Activated CD4-positive, alpha-beta memory T cell treated with anti-CD3 and anti-CD28 coated beads for 36 hours (primary cell): Measurements from ENCODE around the gene MAPRE2. TPM values are rescaled to one million over a fixed set of nuclear protein-coding genes. Genes with fewer than 3 reads are reported as not detected.

Experiments
- CTCF ChIA-PET: fragments of 350-600 bp; sonication (Branson Sonifier 250); formaldehyde crosslinking; loops from one replicate; lab custom pipeline; 2021; ENCODE audit warnings: antibody characterized with exemption, inconsistent platforms; lab: Charles Lee
- POLR2A ChIA-PET: fragments of 350-600 bp; sonication (Branson Sonifier 250); formaldehyde crosslinking; loops from one replicate; lab custom pipeline; 2021; ENCODE audit warnings: antibody characterized with exemption; lab: Charles Lee
- DNase-seq: peaks from one replicate; pipeline ENCODE4 v3.0.0-alpha.2; 2020
- H3K27ac Mint-ChIP-seq: one replicate; pipeline ENCODE4 v1.8.0; 2021; ENCODE audit warnings: mixed read lengths
- H3K27me3 Mint-ChIP-seq: one replicate; pipeline ENCODE4 v1.8.0; 2021; ENCODE audit warnings: mixed read lengths
- H3K36me3 Mint-ChIP-seq: one replicate; pipeline ENCODE4 v1.8.0; 2021; ENCODE audit warnings: mixed read lengths
- H3K4me1 Mint-ChIP-seq: one replicate; pipeline ENCODE4 v1.8.0; 2021; ENCODE audit warnings: low read depth, mixed read lengths
- H3K4me3 Mint-ChIP-seq: one replicate; pipeline ENCODE4 v1.8.0; 2021; ENCODE audit warnings: mild to moderate bottlenecking, mixed read lengths
- H3K9me3 Mint-ChIP-seq: one replicate; pipeline ENCODE4 v1.8.0; 2021; ENCODE audit warnings: mixed read lengths
- intact Hi-C: fragments of 100-400 bp; cut with micrococcal nuclease; formaldehyde crosslinking; loops from one replicate; pipeline ENCODE4 v1.15.1; 2023
- total RNA-seq, 2 experiments: library from RNA; stranded (reverse); gene quantifications; one replicate each; pipeline ENCODE4 v1.2.3, GENCODE V29; 2021

Gene MAPRE2
- total RNA-seq, 2 experiments from 2014 or later: 46.4 to 46.5 TPM

- H3K9me3 Mint-ChIP-seq: no peaks in the 10 kb centered on the region
- no peak overlapping the region for H3K4me3 Mint-ChIP-seq
- POLR2A ChIA-PET: no interaction called here
- intact Hi-C loops: no loop called here
- H3K27ac Mint-ChIP-seq: no peak overlapping the region
- CTCF ChIA-PET: no interaction called here
- DNase-seq: no peak
- H3K4me1 Mint-ChIP-seq: peaks cover 33% of the 10 kb centered on the region
- peaks cover 3% of the 10 kb centered on the region for H3K36me3 Mint-ChIP-seq
- H3K27me3 Mint-ChIP-seq: no peaks in the 10 kb centered on the region
These were observed 22.9 kb downstream of the MAPRE2 start for GRCh38 chr18:35063875-35064690.

GRCh38 chr18:35067454-35067853 is 26.2 kb downstream of the MAPRE2 start:
- no peaks in the 10 kb centered on the region for H3K9me3 Mint-ChIP-seq
- ChIA-PET POLR2A (no interaction called here), CTCF (no interaction called here)
- DNase-seq: no peak
- intact Hi-C loops: no loop called here
- no peaks in the 10 kb centered on the region for H3K27me3 Mint-ChIP-seq
- peaks cover 26% of the 10 kb centered on the region for H3K4me1 Mint-ChIP-seq
- H3K36me3 Mint-ChIP-seq: peaks cover 12% of the 10 kb centered on the region
- no peak overlapping the region for H3K4me3 Mint-ChIP-seq
- no peak overlapping the region for H3K27ac Mint-ChIP-seq

DNA sequence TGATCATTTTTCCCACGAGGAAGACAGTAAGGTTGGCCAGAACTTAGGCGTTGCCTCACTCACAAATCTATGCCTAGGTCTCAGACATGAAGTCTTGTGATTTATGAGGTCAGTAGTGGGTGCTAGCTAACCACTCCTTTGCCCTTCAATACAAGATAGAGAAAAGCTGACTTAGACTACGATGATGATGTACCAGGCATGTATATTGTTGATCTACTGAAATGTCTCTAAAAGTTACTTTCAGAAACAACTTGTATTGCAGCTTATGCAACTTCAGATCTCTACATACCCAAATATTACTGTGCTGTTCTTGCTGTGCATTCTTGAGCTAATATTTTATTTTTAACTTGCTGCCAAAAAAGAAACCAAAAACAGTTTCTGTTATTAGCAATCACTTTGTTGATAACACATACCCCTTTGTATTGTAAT is 30.6 kb downstream of the MAPRE2 start:
- H3K4me3 Mint-ChIP-seq: no peak overlapping the region
- H3K9me3 Mint-ChIP-seq: no peaks in the 10 kb centered on the region
- no peak for DNase-seq
- intact Hi-C loops: no loop called here
- H3K4me1 Mint-ChIP-seq: peaks cover 37% of the 10 kb centered on the region
- H3K27me3 Mint-ChIP-seq: no peaks in the 10 kb centered on the region
- POLR2A ChIA-PET: no interaction called here
- CTCF ChIA-PET: no interaction called here
- peaks cover 19% of the 10 kb centered on the region for H3K36me3 Mint-ChIP-seq
- H3K27ac Mint-ChIP-seq: no peak overlapping the region

DNA sequence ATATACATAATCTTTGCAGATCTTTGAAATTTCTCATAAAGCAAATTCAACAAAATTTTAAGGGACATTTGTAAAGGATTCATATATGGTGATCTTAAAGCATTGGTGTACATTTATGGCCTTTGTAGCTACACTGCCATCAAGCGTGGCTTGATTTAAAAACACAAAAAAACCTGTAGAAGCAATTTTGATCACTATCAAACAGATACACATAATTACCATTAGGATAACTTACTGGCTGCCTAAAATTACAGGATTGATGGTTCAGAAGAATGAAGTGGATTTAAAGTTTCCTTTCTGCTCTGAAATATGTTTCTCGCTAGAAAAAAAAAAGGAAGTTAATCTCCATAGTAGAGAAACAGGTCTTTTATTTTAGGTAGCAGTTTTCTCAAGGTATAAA is 31.4 kb downstream of the MAPRE2 start:
- DNase-seq: no peak
- Mint-ChIP-seq H3K4me1 (peaks cover 40% of the 10 kb centered on the region), H3K9me3 (no peaks in the 10 kb centered on the region), H3K27ac (no peak overlapping the region), H3K36me3 (peaks cover 19% of the 10 kb centered on the region), H3K4me3 (no peak overlapping the region), H3K27me3 (no peaks in the 10 kb centered on the region)
- ChIA-PET CTCF (no interaction called here), POLR2A (no interaction called here)
- intact Hi-C loops: no loop called here

- no peak overlapping the region for H3K27ac Mint-ChIP-seq
- H3K4me3 Mint-ChIP-seq: no peak overlapping the region
- H3K36me3 Mint-ChIP-seq: peaks cover 19% of the 10 kb centered on the region
- H3K4me1 Mint-ChIP-seq: peaks cover 42% of the 10 kb centered on the region
- intact Hi-C loops: no loop called here
- no peak for DNase-seq
- ChIA-PET POLR2A (interaction anchor here (0.8 kb wide), 1 partner anchor 23 kb away, joined by 4 read pairs; no protein-coding TSS in a partner anchor), CTCF (no interaction called here)
- H3K9me3 Mint-ChIP-seq: no peaks in the 10 kb centered on the region
- H3K27me3 Mint-ChIP-seq: no peaks in the 10 kb centered on the region
These were observed 32.2 kb downstream of the MAPRE2 start for GRCh38 chr18:35073186-35074105.

- ChIA-PET CTCF (no interaction called here), POLR2A (interaction anchor here (0.8 kb wide), 1 partner anchor 42 kb away, joined by 3 read pairs; no protein-coding TSS in a partner anchor)
- no peaks in the 10 kb centered on the region for H3K27me3 Mint-ChIP-seq
- H3K9me3 Mint-ChIP-seq: no peaks in the 10 kb centered on the region
- intact Hi-C loops: no loop called here
- H3K4me3 Mint-ChIP-seq: no peak overlapping the region
- peaks cover 42% of the 10 kb centered on the region for H3K4me1 Mint-ChIP-seq
- H3K36me3 Mint-ChIP-seq: peaks cover 22% of the 10 kb centered on the region
- no peak overlapping the region for H3K27ac Mint-ChIP-seq
- DNase-seq: no peak
These were observed 33.4 kb downstream of the MAPRE2 start for GRCh38 chr18:35074581-35074980.

GRCh38 chr18:35075132-35075531 is 33.9 kb downstream of the MAPRE2 start:
- H3K4me3 Mint-ChIP-seq: no peak overlapping the region
- DNase-seq: no peak
- H3K9me3 Mint-ChIP-seq: no peaks in the 10 kb centered on the region
- intact Hi-C loops: no loop called here
- H3K36me3 Mint-ChIP-seq: peaks cover 22% of the 10 kb centered on the region
- H3K4me1 Mint-ChIP-seq: peaks cover 42% of the 10 kb centered on the region
- H3K27me3 Mint-ChIP-seq: no peaks in the 10 kb centered on the region
- H3K27ac Mint-ChIP-seq: no peak overlapping the region
- ChIA-PET CTCF (no interaction called here), POLR2A (interaction anchor here (0.8 kb wide), 1 partner anchor 43 kb away, joined by 3 read pairs; no protein-coding TSS in a partner anchor)

DNA sequence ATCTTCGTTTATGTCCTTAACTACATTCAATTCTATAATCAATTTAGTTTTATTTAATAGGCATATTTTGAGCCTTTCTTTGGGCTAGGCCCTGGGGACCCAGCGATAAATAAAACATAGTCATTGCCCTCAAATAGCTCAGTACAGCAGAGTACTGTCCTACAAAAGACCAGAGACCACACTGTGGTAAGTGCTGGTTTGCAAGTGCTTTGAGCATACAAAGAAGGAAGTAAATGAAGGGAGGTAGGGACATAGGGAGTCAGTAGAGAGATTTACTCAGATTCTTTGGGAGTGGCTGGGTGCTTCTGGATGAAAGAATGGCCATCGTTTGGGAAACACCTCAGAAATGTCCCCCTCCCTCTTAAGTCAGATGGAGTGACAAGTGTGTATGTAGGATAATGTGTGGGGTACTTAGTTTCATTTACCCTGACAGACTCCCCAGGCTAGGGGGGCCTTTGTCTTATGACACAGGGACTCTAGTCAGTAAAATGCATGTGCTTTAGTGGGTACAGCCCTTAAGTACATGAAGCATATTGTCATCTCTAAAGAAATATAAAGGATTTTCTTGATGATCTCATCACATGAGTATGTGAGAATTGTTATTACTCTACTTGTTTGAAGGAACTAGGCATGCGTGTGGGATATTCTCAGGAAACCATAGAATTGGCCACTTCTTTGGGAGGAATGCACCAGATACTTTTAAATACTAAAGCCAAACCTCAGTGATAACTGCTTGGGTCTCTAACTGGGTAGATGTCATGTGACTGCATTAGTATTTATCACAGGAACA is 35.1 kb downstream of the MAPRE2 start:
- Mint-ChIP-seq H3K4me3 (no peak overlapping the region), H3K27ac (no peak overlapping the region)

DNA sequence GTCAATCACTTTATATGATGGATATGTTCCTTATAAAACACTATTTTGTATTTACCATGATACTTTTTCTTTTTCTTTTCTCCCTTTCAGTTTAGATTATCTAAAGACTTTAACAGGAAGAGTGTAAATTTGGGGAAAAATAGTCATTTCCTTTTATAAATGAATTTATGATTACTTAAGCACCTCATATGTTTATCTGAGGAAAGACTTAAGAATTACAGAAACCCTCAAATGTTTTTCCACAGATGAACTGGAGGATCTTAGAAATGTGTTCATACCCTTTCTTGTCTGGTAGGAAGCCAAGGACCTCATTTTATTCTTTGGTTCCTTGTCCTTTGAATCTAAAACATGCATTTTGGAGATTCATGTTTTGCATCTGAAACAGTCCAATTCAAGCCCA is 36.7 kb downstream of the MAPRE2 start:
- Mint-ChIP-seq H3K27ac (no peak overlapping the region), H3K36me3 (peaks cover 14% of the 10 kb centered on the region), H3K4me1 (peaks cover 33% of the 10 kb centered on the region), H3K27me3 (no peaks in the 10 kb centered on the region), H3K9me3 (no peaks in the 10 kb centered on the region), H3K4me3 (no peak overlapping the region)
- no peak for DNase-seq
- CTCF ChIA-PET: no interaction called here
- POLR2A ChIA-PET: no interaction called here
- intact Hi-C loops: no loop called here

More for the DNA sequence above, 35.1 kb downstream of the MAPRE2 start:
- POLR2A ChIA-PET: no interaction called here
- Mint-ChIP-seq H3K4me1 (peaks cover 42% of the 10 kb centered on the region), H3K9me3 (no peaks in the 10 kb centered on the region), H3K27me3 (no peaks in the 10 kb centered on the region), H3K36me3 (peaks cover 19% of the 10 kb centered on the region)
- CTCF ChIA-PET: no interaction called here
- DNase-seq: no peak
- intact Hi-C loops: no loop called here

DNA sequence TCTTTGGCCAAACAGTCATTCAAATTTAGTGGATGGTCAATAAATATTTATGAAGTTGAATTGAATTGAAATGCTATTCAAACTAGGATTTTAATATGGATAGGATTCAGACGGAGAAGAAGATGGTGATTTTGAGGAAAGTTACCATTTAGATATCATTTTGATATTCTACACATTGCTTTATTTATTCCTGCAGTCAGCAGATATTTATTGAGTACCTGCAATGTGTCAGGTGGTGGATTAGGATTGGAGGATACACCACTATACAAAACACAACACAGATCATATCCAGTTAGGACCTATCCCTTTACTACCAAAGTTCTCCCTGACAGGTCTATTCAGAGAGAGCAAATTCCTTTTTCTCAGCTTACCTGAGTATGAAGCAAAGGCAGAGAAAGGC is 38.8 kb downstream of the MAPRE2 start:
- H3K36me3 Mint-ChIP-seq: peaks cover 13% of the 10 kb centered on the region
- ChIA-PET CTCF (no interaction called here), POLR2A (no interaction called here)
- no peak overlapping the region for H3K27ac Mint-ChIP-seq
- H3K4me3 Mint-ChIP-seq: no peak overlapping the region
- no peaks in the 10 kb centered on the region for H3K27me3 Mint-ChIP-seq
- H3K9me3 Mint-ChIP-seq: no peaks in the 10 kb centered on the region
- peaks cover 24% of the 10 kb centered on the region for H3K4me1 Mint-ChIP-seq
- no peak for DNase-seq
- intact Hi-C loops: no loop called here

DNA sequence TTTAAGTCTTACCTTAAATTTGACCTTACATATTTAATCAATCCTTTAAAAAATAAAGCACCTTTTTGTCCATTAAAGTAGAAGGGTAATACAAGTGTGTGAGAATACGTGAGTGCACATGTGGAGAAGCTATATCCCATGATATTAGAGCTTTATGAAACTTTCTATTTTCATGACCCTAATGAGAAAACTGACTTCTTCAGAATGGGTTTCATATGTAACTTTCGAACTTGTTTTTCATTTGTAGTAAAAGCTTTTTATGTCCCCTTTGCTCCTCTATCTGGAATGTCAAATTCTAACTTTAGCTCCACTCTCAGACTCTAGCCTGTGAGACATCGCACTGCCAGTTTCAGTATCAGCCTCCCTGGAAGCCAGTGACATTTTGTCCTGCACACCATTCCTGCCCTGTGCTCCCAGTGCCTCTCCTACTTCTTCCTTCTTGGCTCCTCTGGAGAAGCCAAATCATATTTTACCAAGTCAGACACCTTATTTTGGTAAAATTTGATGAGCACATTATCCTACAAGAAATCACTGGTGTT is 42.0 kb downstream of the MAPRE2 start:
- Mint-ChIP-seq H3K27ac (no peak overlapping the region), H3K9me3 (no peaks in the 10 kb centered on the region)
- POLR2A ChIA-PET: no interaction called here

More for the DNA sequence above, 42.0 kb downstream of the MAPRE2 start:
- no peak overlapping the region for H3K4me3 Mint-ChIP-seq
- no peak for DNase-seq
- H3K4me1 Mint-ChIP-seq: peaks cover 8% of the 10 kb centered on the region
- intact Hi-C loops: no loop called here
- CTCF ChIA-PET: no interaction called here
- H3K27me3 Mint-ChIP-seq: no peaks in the 10 kb centered on the region
- H3K36me3 Mint-ChIP-seq: peaks cover 9% of the 10 kb centered on the region
